CD4-positive, alpha-beta memory T cell (primary cell): ENCODE measurements around the gene KRTAP21-2. TPM values are rescaled to one million over a fixed set of nuclear protein-coding genes. Genes with fewer than 3 reads are reported as not detected.

Experiments used
- CTCF ChIA-PET: fragments of 350-600 bp; sonication (Branson Sonifier 250); formaldehyde crosslinking; loops from one replicate; lab custom pipeline; 2021; ENCODE audit warnings: inconsistent platforms; ENCODE audit not compliant: partially characterized antibody; lab: Charles Lee
- POLR2A ChIA-PET: fragments of 350-600 bp; sonication (Branson Sonifier 250); formaldehyde crosslinking; loops from one replicate; lab custom pipeline; 2021; ENCODE audit not compliant: partially characterized antibody; lab: Charles Lee
- DNase-seq, 5 donors: peaks; one replicate each; pipeline versions ENCODE4 v3.0.0 to v3.0.0-alpha.2; 2020 to 2022; ENCODE audit warnings: mixed read lengths in 1 of 5
- H3K27ac ChIP-seq: one replicate; pipeline ENCODE4 v1.7.0; 2013; ENCODE audit warnings: low read depth, low read length
- H3K27me3 ChIP-seq: 2 replicates; pipeline ENCODE4 v1.7.0; 2013; ENCODE audit warnings: mild to moderate bottlenecking, low read length, moderate library complexity; ENCODE audit not compliant: insufficient read depth
- H3K36me3 ChIP-seq: 2 replicates; pipeline ENCODE4 v1.7.0; 2013; ENCODE audit warnings: mild to moderate bottlenecking, low read length, moderate library complexity; ENCODE audit not compliant: insufficient read depth
- H3K4me1 ChIP-seq: 2 replicates; pipeline ENCODE4 v1.7.0; 2013; ENCODE audit warnings: mild to moderate bottlenecking, low read length, moderate library complexity; ENCODE audit not compliant: insufficient read depth
- H3K4me3 ChIP-seq, 2 donors: one replicate each; pipeline ENCODE4 v1.7.0; 2013; ENCODE audit warnings: low read length in 2 of 2, mild to moderate bottlenecking in 1 of 2
- H3K9me3 ChIP-seq, 2 donors: one replicate each; pipeline ENCODE4 v1.7.0; 2013; ENCODE audit warnings: low read length in 2 of 2, control low read depth in 1 of 2; ENCODE audit not compliant: control insufficient read depth in 1 of 2
- H3K27ac Mint-ChIP-seq, 7 donors: one replicate each; pipeline ENCODE4 v1.8.0; 2020 to 2021; ENCODE audit warnings: mixed read lengths in 7 of 7, mild to moderate bottlenecking in 6 of 7, inconsistent platforms in 3 of 7, moderate library complexity in 3 of 7
- H3K27me3 Mint-ChIP-seq, 2 donors: one replicate each; pipeline ENCODE4 v1.8.0; 2020 to 2021; ENCODE audit warnings: mixed read lengths in 2 of 2
- H3K36me3 Mint-ChIP-seq, 2 donors: one replicate each; pipeline ENCODE4 v1.8.0; 2020 to 2021; ENCODE audit warnings: mixed read lengths in 2 of 2, inconsistent platforms in 1 of 2, mild to moderate bottlenecking in 1 of 2
- H3K4me1 Mint-ChIP-seq, 4 donors: one replicate each; pipeline ENCODE4 v1.8.0; 2020 to 2021; ENCODE audit warnings: mixed read lengths in 4 of 4, mild to moderate bottlenecking in 1 of 4
- H3K4me3 Mint-ChIP-seq, 8 donors: one replicate each; pipeline ENCODE4 v1.8.0; 2020 to 2021; ENCODE audit warnings: mixed read lengths in 8 of 8, mild to moderate bottlenecking in 7 of 8, moderate library complexity in 6 of 8, inconsistent platforms in 3 of 8
- H3K9me3 Mint-ChIP-seq, 8 donors: one replicate each; pipeline ENCODE4 v1.8.0; 2020 to 2021; ENCODE audit warnings: mixed read lengths in 8 of 8, mild to moderate bottlenecking in 5 of 8, inconsistent platforms in 3 of 8, moderate library complexity in 1 of 8
- intact Hi-C: fragments of 100-400 bp; cut with micrococcal nuclease; formaldehyde crosslinking; loops from one replicate; pipeline ENCODE4 v1.15.1; 2023
- polyA plus RNA-seq, 2 donors: library from polyadenylated mRNA; unstranded; fragments of 300-500 nt; fragmentation: Illumina TruSeq; gene quantifications; one replicate each; pipeline ENCODE4 v1.2.3, GENCODE V29; 2021
- total RNA-seq, 2 experiments: library from RNA; stranded (reverse); gene quantifications; one replicate each; pipeline ENCODE4 v1.2.3, GENCODE V29; 2021

KRTAP21-2 gene
- total and polyA plus RNA-seq, 4 experiments from 2014 or later, result not detected

- CTCF ChIA-PET, result no interaction called here
- intact Hi-C loops, result no loop called here
- Mint-ChIP-seq H3K36me3 (no peaks in the 10 kb centered on the region), H3K4me1 (peaks cover 0 to 9% (median 5%) of the 10 kb centered on the region in 4 donors), H3K27me3 (no peaks in the 10 kb centered on the region), H3K4me3 (no peak overlapping the region), H3K9me3 (peaks cover 0 to 2% (median 0%) of the 10 kb centered on the region in 8 donors), H3K27ac (no peak overlapping the region)
- Histone ChIP-seq H3K4me3 (no peak overlapping the region), H3K27me3 (no peaks in the 10 kb centered on the region), H3K27ac (no peak overlapping the region), H3K9me3 (no peaks in the 10 kb centered on the region), H3K4me1 (no peaks in the 10 kb centered on the region), H3K36me3 (no peaks in the 10 kb centered on the region)
- DNase-seq, result no peak
- POLR2A ChIA-PET, result no interaction called here
These were observed 32.6 kb downstream of the KRTAP21-2 start for GRCh38 chr21:30714456-30714855.

GRCh38 chr21:30713766-30714165 lies 33.3 kb downstream of the KRTAP21-2 start:
- Mint-ChIP-seq H3K27ac (no peak overlapping the region), H3K4me1 (peaks cover 0 to 7% (median 5%) of the 10 kb centered on the region in 4 donors), H3K36me3 (no peaks in the 10 kb centered on the region), H3K4me3 (no peak overlapping the region), H3K9me3 (peaks cover 0 to 2% (median 0%) of the 10 kb centered on the region in 8 donors), H3K27me3 (no peaks in the 10 kb centered on the region)
- ChIA-PET CTCF (no interaction called here), POLR2A (no interaction called here)
- H3K27ac ChIP-seq, result no peak overlapping the region
- intact Hi-C loops, result no loop called here
- no peaks in the 10 kb centered on the region for H3K27me3 ChIP-seq
- no peaks in the 10 kb centered on the region for H3K9me3 ChIP-seq
- DNase-seq, result no peak
- no peaks in the 10 kb centered on the region for H3K36me3 ChIP-seq
- no peaks in the 10 kb centered on the region for H3K4me1 ChIP-seq
- H3K4me3 ChIP-seq, result no peak overlapping the region

- H3K27me3 ChIP-seq, result no peaks in the 10 kb centered on the region
- intact Hi-C loops, result no loop called here
- Mint-ChIP-seq H3K36me3 (no peaks in the 10 kb centered on the region), H3K27me3 (no peaks in the 10 kb centered on the region), H3K27ac (no peak overlapping the region), H3K4me3 (no peak overlapping the region), H3K4me1 (no peaks in the 10 kb centered on the region), H3K9me3 (peaks cover 0 to 2% (median 0%) of the 10 kb centered on the region in 8 donors)
- H3K4me3 ChIP-seq, result no peak overlapping the region
- ChIA-PET CTCF (interaction anchor here (0.6 kb wide), 1 partner anchor 24 kb away, joined by 4 read pairs; no protein-coding TSS in a partner anchor), POLR2A (no interaction called here)
- no peaks in the 10 kb centered on the region for H3K4me1 ChIP-seq
- H3K9me3 ChIP-seq, result no peaks in the 10 kb centered on the region
- H3K27ac ChIP-seq, result no peak overlapping the region
- no peaks in the 10 kb centered on the region for H3K36me3 ChIP-seq
- DNase-seq, result no peak
These were observed 36.6 kb downstream of the KRTAP21-2 start for GRCh38 chr21:30710499-30710898.

- no peak for DNase-seq
- intact Hi-C loops, result no loop called here
- no peaks in the 10 kb centered on the region for H3K4me1 Mint-ChIP-seq
- H3K27ac Mint-ChIP-seq, result no peak overlapping the region
- peaks cover 0 to 3% (median 0%) of the 10 kb centered on the region in 8 donors for H3K9me3 Mint-ChIP-seq
- no peaks in the 10 kb centered on the region for H3K36me3 Mint-ChIP-seq
- Histone ChIP-seq H3K27ac (no peak overlapping the region), H3K27me3 (no peaks in the 10 kb centered on the region), H3K9me3 (no peaks in the 10 kb centered on the region), H3K36me3 (no peaks in the 10 kb centered on the region), H3K4me1 (no peaks in the 10 kb centered on the region), H3K4me3 (no peak overlapping the region)
- CTCF ChIA-PET, result no interaction called here
- H3K27me3 Mint-ChIP-seq, result no peaks in the 10 kb centered on the region
- no peak overlapping the region for H3K4me3 Mint-ChIP-seq
- POLR2A ChIA-PET, result no interaction called here
These were observed 39.6 kb downstream of the KRTAP21-2 start for GRCh38 chr21:30707409-30707808.

Other genes starting within 250 kb of the KRTAP21-2 start
- gene KRTAP19-5, start 245.1 kb downstream of the KRTAP21-2 start, total RNA-seq, result not detected
- not detected for gene KRTAP19-5, start 245.1 kb downstream of the KRTAP21-2 start, polyA plus RNA-seq
- not detected for gene KRTAP19-6, start 205.4 kb downstream of the KRTAP21-2 start, total RNA-seq
- not detected for gene KRTAP19-6, start 205.4 kb downstream of the KRTAP21-2 start, polyA plus RNA-seq
- not detected for gene KRTAP19-7, start 185.9 kb downstream of the KRTAP21-2 start, total RNA-seq
- gene KRTAP19-7, start 185.9 kb downstream of the KRTAP21-2 start, polyA plus RNA-seq, result not detected
- gene KRTAP22-2, start 156.9 kb downstream of the KRTAP21-2 start, total RNA-seq, result not detected
- not detected for gene KRTAP22-2, start 156.9 kb downstream of the KRTAP21-2 start, polyA plus RNA-seq
- not detected for gene KRTAP6-3, start 154.8 kb downstream of the KRTAP21-2 start, total RNA-seq
- not detected for gene KRTAP6-3, start 154.8 kb downstream of the KRTAP21-2 start, polyA plus RNA-seq
- not detected for gene KRTAP6-2, start 148.4 kb downstream of the KRTAP21-2 start, total RNA-seq
- not detected for gene KRTAP6-2, start 148.4 kb downstream of the KRTAP21-2 start, polyA plus RNA-seq
- not detected for gene KRTAP22-1, start 146.2 kb downstream of the KRTAP21-2 start, total RNA-seq
- gene KRTAP22-1, start 146.2 kb downstream of the KRTAP21-2 start, polyA plus RNA-seq, result not detected
- not detected for gene KRTAP6-1, start 133.3 kb downstream of the KRTAP21-2 start, total RNA-seq
- not detected for gene KRTAP6-1, start 133.3 kb downstream of the KRTAP21-2 start, polyA plus RNA-seq
- gene KRTAP20-1, start 130.8 kb downstream of the KRTAP21-2 start, total RNA-seq, result not detected
- not detected for gene KRTAP20-1, start 130.8 kb downstream of the KRTAP21-2 start, polyA plus RNA-seq
- gene KRTAP20-4, start 126.6 kb downstream of the KRTAP21-2 start, total RNA-seq, result not detected
- gene KRTAP20-4, start 126.6 kb downstream of the KRTAP21-2 start, polyA plus RNA-seq, result not detected
- not detected for gene KRTAP20-2, start 112.1 kb downstream of the KRTAP21-2 start, total RNA-seq
- gene KRTAP20-2, start 112.1 kb downstream of the KRTAP21-2 start, polyA plus RNA-seq, result not detected
- gene KRTAP20-3, start 104.4 kb downstream of the KRTAP21-2 start, total RNA-seq, result not detected
- gene KRTAP20-3, start 104.4 kb downstream of the KRTAP21-2 start, polyA plus RNA-seq, result not detected
- not detected for gene KRTAP21-3, start 28.5 kb downstream of the KRTAP21-2 start, total RNA-seq
- not detected for gene KRTAP21-3, start 28.5 kb downstream of the KRTAP21-2 start, polyA plus RNA-seq
- gene KRTAP21-1, start 8.2 kb upstream of the KRTAP21-2 start, total RNA-seq, result not detected
- gene KRTAP21-1, start 8.2 kb upstream of the KRTAP21-2 start, polyA plus RNA-seq, result not detected
- gene KRTAP8-1, start 66.0 kb upstream of the KRTAP21-2 start, total RNA-seq, result not detected
- not detected for gene KRTAP8-1, start 66.0 kb upstream of the KRTAP21-2 start, polyA plus RNA-seq
- gene KRTAP7-1, start 82.5 kb upstream of the KRTAP21-2 start, total RNA-seq, result not detected
- not detected for gene KRTAP7-1, start 82.5 kb upstream of the KRTAP21-2 start, polyA plus RNA-seq
- not detected for gene KRTAP11-1, start 134.3 kb upstream of the KRTAP21-2 start, total RNA-seq
- not detected for gene KRTAP11-1, start 134.3 kb upstream of the KRTAP21-2 start, polyA plus RNA-seq